GM19397 (cell line): ENCODE measurements around the gene POLR2H.
"Not testable (repeated sequence)": the region's sequence is repeated elsewhere in the genome, so short reads cannot be mapped to it uniquely, and the experiment has no call there.

Experiments
- ATAC-seq: cut with Tn5 transposase; IDR thresholded peaks from one replicate; pipeline ENCODE4 v1.9.1; 2021; ENCODE audit warnings: mild to moderate bottlenecking, moderate library complexity; ENCODE audit not compliant: unreplicated experiment

Gene POLR2H

GRCh38 chr3:184335661-184336546 is 25.6 kb upstream of the POLR2H start:
- peak; percentile 77 for ATAC-seq

- ATAC-seq: no peak
These were observed 24.7 kb upstream of the POLR2H start for GRCh38 chr3:184336547-184337398.

GRCh38 chr3:184337399-184337714 is 24.2 kb upstream of the POLR2H start, which contains the start of gene FAM131A:
FAM131A (plus strand) TSS chr3:184337600; CDS start chr3:184337631, 31 bp downstream.
- no peak for ATAC-seq

- no peak for ATAC-seq
These were observed 23.5 kb upstream of the POLR2H start for GRCh38 chr3:184337981-184338380.

GRCh38 chr3:184338511-184338945 is 23.0 kb upstream of the POLR2H start:
- ATAC-seq: no peak

GRCh38 chr3:184339001-184339400 is 22.5 kb upstream of the POLR2H start:
- ATAC-seq: no peak

GRCh38 chr3:184339451-184340135 is 21.9 kb upstream of the POLR2H start:
- not testable (repeated sequence) for ATAC-seq

GRCh38 chr3:184341925-184342324 is 19.6 kb upstream of the POLR2H start:
- ATAC-seq: no peak

- ATAC-seq: no peak
These were observed 18.2 kb upstream of the POLR2H start for GRCh38 chr3:184343200-184343876.

GRCh38 chr3:184344579-184345316 is 16.8 kb upstream of the POLR2H start:
- ATAC-seq: no peak

- ATAC-seq: no peak
These were observed 16.0 kb upstream of the POLR2H start for GRCh38 chr3:184345317-184346144.

- no peak for ATAC-seq
These were observed 14.9 kb upstream of the POLR2H start for GRCh38 chr3:184346480-184347190.

- no peak for ATAC-seq
These were observed 14.0 kb upstream of the POLR2H start for GRCh38 chr3:184347321-184348056.

GRCh38 chr3:184348057-184348382 is 13.5 kb upstream of the POLR2H start:
- no peak for ATAC-seq

GRCh38 chr3:184349563-184350470 is 11.7 kb upstream of the POLR2H start:
- no peak for ATAC-seq

GRCh38 chr3:184350618-184351017 is 10.9 kb upstream of the POLR2H start:
- ATAC-seq: no peak
